HepG2 (cell line): Measurements from ENCODE around the gene NEU4. TPM values are rescaled to one million over a fixed set of nuclear protein-coding genes. Genes with fewer than 3 reads are reported as not detected.
A peak's percentile ranks its signal among the peaks of the same experiment; 100 is the strongest.

ENCODE experiments used
- ATAC-seq: fragments of 200-7000 bp; cut with Tn5 transposase; 3 replicates; pipeline ENCODE4 v1.9.1; 2020; ENCODE audit warnings: mild to moderate bottlenecking, moderate library complexity
- BruUV-seq: library from RNA; stranded (reverse); fragments of 400-500 nt; replicated peaks from 2 replicates; lab custom pipeline; 2021; lab: Mats Ljungman, UMichigan
- CTCF ChIA-PET: fragments of 300-600 bp; formaldehyde crosslinking; extraction: SDS; loops from one replicate; lab custom pipeline; 2021; ENCODE audit warnings: low total read pairs, inconsistent platforms, low intra/inter-chr PET ratio; lab: Yijun Ruan, JAX
- POLR2A ChIA-PET: fragments of 350-600 bp; sonication (Branson Sonifier 250); formaldehyde crosslinking; loops from one replicate; lab custom pipeline; 2020; ENCODE audit warnings: antibody characterized with exemption, inconsistent platforms; lab: Yijun Ruan, JAX
- DNase-seq: peaks from one replicate; pipeline ENCODE4 v3.0.0-alpha.2; 2015; ENCODE audit warnings: low spot score
- FAIRE-seq: peaks from 3 replicates; lab custom pipeline; 2011; peaks lifted over from hg19 to GRCh38; lab: Jason Lieb, UNC
- H2AFZ ChIP-seq: one replicate; pipeline ENCODE4 v1.6.1; 2011; ENCODE audit warnings: low read length, inconsistent platforms
- H3K27ac ChIP-seq: fragments of 300-600 bp; 3 replicates; pipeline ENCODE4 v1.8.0; 2011; ENCODE audit warnings: mixed run types, mild to moderate bottlenecking, mixed read lengths, low read length, inconsistent platforms; ENCODE audit not compliant: insufficient read depth; ENCODE audit errors: extremely low read length
- H3K27me3 ChIP-seq, 2 experiments: fragments of 200-600 bp in 1 of 2; 2 replicates in 1 of 2; 3 replicates in 1 of 2; pipeline versions ENCODE4 v1.6.0 to v1.8.0; 2011; ENCODE audit warnings: low read length in 2 of 2, mild to moderate bottlenecking in 2 of 2, moderate library complexity in 2 of 2, inconsistent platforms in 1 of 2; ENCODE audit not compliant: insufficient read depth in 2 of 2, control insufficient read depth in 1 of 2
- H3K36me3 ChIP-seq, 2 experiments: fragments of 200-600 bp in 1 of 2; replicated peaks in 1 of 2; 2 replicates in 1 of 2; 3 replicates in 1 of 2; pipeline versions ENCODE4 v1.5.1 to v1.8.0; 2011; ENCODE audit warnings: low read length in 2 of 2, inconsistent platforms in 1 of 2; ENCODE audit not compliant: insufficient read depth in 2 of 2, control insufficient read depth in 1 of 2
- H3K4me1 ChIP-seq: 2 replicates; pipeline ENCODE4 v1.5.1; 2012; ENCODE audit warnings: low read length, inconsistent platforms; ENCODE audit not compliant: insufficient read depth
- H3K4me2 ChIP-seq: 2 replicates; pipeline ENCODE4 v1.6.0; 2011; ENCODE audit warnings: low read depth, low read length, inconsistent platforms
- H3K4me3 ChIP-seq, 3 experiments: fragments of 200-600 bp in 1 of 3; sonication (generic), shearing (Covaris generic) in 1 of 3; replicated peaks in 1 of 3; 2 replicates each; pipeline ENCODE4 v1.5.1; 2011 to 2016; ENCODE audit warnings: low read length in 3 of 3, inconsistent platforms in 2 of 3, low read depth in 2 of 3, mild to moderate bottlenecking in 2 of 3, control low read depth in 1 of 3, mixed read lengths in 1 of 3; ENCODE audit not compliant: insufficient read depth in 1 of 3
- H3K79me2 ChIP-seq: one replicate; pipeline ENCODE4 v1.6.1; 2011; ENCODE audit warnings: low read length, inconsistent platforms; ENCODE audit not compliant: insufficient read depth
- H3K9ac ChIP-seq: 2 replicates; pipeline ENCODE4 v1.6.0; 2011; ENCODE audit warnings: mild to moderate bottlenecking, low read depth, low read length, inconsistent platforms; ENCODE audit not compliant: insufficient read depth
- H3K9me3 ChIP-seq: 2 replicates; pipeline ENCODE4 v1.5.1; 2012; ENCODE audit warnings: mild to moderate bottlenecking, low read length
- H4K20me1 ChIP-seq: 2 replicates; pipeline ENCODE4 v1.6.0; 2011; ENCODE audit warnings: inconsistent platforms, mild to moderate bottlenecking, low read length, moderate library complexity; ENCODE audit not compliant: insufficient read depth
- CENPT ChIP-seq: sonication (generic); formaldehyde crosslinking; IDR thresholded peaks from 2 replicates; pipeline ENCODE4 v1.8.0; 2022; ENCODE audit warnings: low read depth, mild to moderate bottlenecking, moderate library complexity, missing genetic modification reagents
- ELF1 ChIP-seq: sonication (generic); formaldehyde crosslinking; IDR thresholded peaks from 2 replicates; pipeline ENCODE4 v1.4.0; 2020; ENCODE audit warnings: missing genetic modification reagents
- POLR2AphosphoS2 ChIP-seq: IDR thresholded peaks from 2 replicates; pipeline ENCODE4 v1.6.1; 2011; ENCODE audit warnings: low read depth, low read length, improper control_type of control experiment
- TFDP2 ChIP-seq: sonication (generic); formaldehyde crosslinking; IDR thresholded peaks from 2 replicates; pipeline ENCODE4 v1.4.0; 2020; ENCODE audit warnings: missing genetic modification reagents
- TP53 ChIP-seq: sonication (generic); formaldehyde crosslinking; conservative IDR thresholded peaks from 2 replicates; pipeline ENCODE4 v1.4.0; 2020; ENCODE audit warnings: missing genetic modification reagents
- ZFP1 ChIP-seq: IDR thresholded peaks from 2 replicates; pipeline ENCODE4 v1.6.1; 2016
- ZNF20 ChIP-seq: sonication (generic); formaldehyde crosslinking; IDR thresholded peaks from 2 replicates; pipeline ENCODE4 v1.4.0; 2020; ENCODE audit warnings: mild to moderate bottlenecking, moderate library complexity, missing genetic modification reagents
- ZNF263 ChIP-seq: sonication (generic); formaldehyde crosslinking; IDR thresholded peaks from 2 replicates; pipeline ENCODE4 v1.4.0; 2020; ENCODE audit warnings: missing genetic modification reagents
- ZNF335 ChIP-seq: sonication (generic); formaldehyde crosslinking; IDR thresholded peaks from 2 replicates; pipeline ENCODE4 v1.4.0; 2020; ENCODE audit warnings: missing genetic modification reagents
- ZNF432 ChIP-seq: sonication (generic); formaldehyde crosslinking; IDR thresholded peaks from 2 replicates; pipeline ENCODE4 v1.5.0; 2020; ENCODE audit warnings: missing genetic modification reagents, mild to moderate bottlenecking, borderline replicate concordance
- ZNF503 ChIP-seq: sonication (generic); formaldehyde crosslinking; IDR thresholded peaks from 2 replicates; pipeline ENCODE4 v1.4.0; 2020; ENCODE audit warnings: missing genetic modification reagents
- ZNF574 ChIP-seq: sonication (generic); formaldehyde crosslinking; IDR thresholded peaks from 2 replicates; pipeline ENCODE4 v1.4.0; 2020; ENCODE audit warnings: missing genetic modification reagents
- ZNF703 ChIP-seq: sonication (generic); formaldehyde crosslinking; IDR thresholded peaks from 2 replicates; pipeline ENCODE4 v1.5.1; 2020; ENCODE audit warnings: missing genetic modification reagents, mild to moderate bottlenecking, moderate library complexity, borderline replicate concordance
- WGBS: methylation state at CpG from one replicate; pipeline ENCODE4 v1.1.6; 2017; ENCODE audit warnings: low lambda C conversion rate; 5-methylcytosine and 5-hydroxymethylcytosine counted together
- in situ Hi-C: cut with HindIII; loops from 2 replicates; pipeline ENCODE4 v1.10.0; 2017; ENCODE audit warnings: low pct_unique_long_range_greater_than_20kb; ENCODE audit not compliant: extremely low pct_ligation_motif_present
- intact Hi-C: fragments of 100-400 bp; cut with micrococcal nuclease; formaldehyde crosslinking; loops from one replicate; pipeline ENCODE4 v1.10.0; 2022; ENCODE audit not compliant: unreplicated experiment
- polyA plus RNA-seq, 8 experiments: library from polyadenylated mRNA; depleted of rRNA in 3 of 8; stranded (reverse) in 7 of 8; unstranded in 1 of 8; fragments of >200 nt; fragmentation: Illumina TruSeq in 4 of 8; extraction: Trizol in 4 of 8; gene quantifications; 2 replicates each; pipeline versions ENCODE4 v1.2.1 to v1.2.3, GENCODE V29; 2011 to 2016; ENCODE audit warnings: low read depth in 4 of 8, missing spikeins in 1 of 8, mixed read lengths in 1 of 8; ENCODE audit not compliant: insufficient read depth in 1 of 8
- total RNA-seq, 5 experiments: library from RNA; depleted of rRNA; stranded (reverse); fragments of >200 nt; fragmentation: Illumina TruSeq; extraction: Trizol; gene quantifications; 2 replicates each; pipeline ENCODE4 v1.2.3, GENCODE V29; 2016; ENCODE audit warnings: low read depth in 1 of 5

The NEU4 gene
- total and polyA plus RNA-seq, 2 of the 13 experiments (the other 11 are each of a cell fraction or from before 2014, with no cell fraction given) = 53.5 to 107 TPM

GRCh38 chr2:241835611-241836010 lies 26.6 kb downstream of the NEU4 start:
- in situ Hi-C loops = no loop called here
- H3K27me3 ChIP-seq = peaks cover 0 to 46% of the 10 kb centered on the region in 2 experiments; a peak in 4 of 5 replicates
- ATAC-seq = no peak
- no peaks in the 10 kb centered on the region for H3K79me2 ChIP-seq
- BruUV-seq = no TSS peak
- TF ChIP-seq ZNF335 (CRISPR knock-in tag) (no peak), ZNF20 (no peak), ZNF432 (CRISPR knock-in tag) (no peak), POLR2AphosphoS2 (no peak)
- H3K4me3 ChIP-seq = no peak overlapping the region
- no peaks in the 10 kb centered on the region for H4K20me1 ChIP-seq
- H3K9me3 ChIP-seq = no peaks in the 10 kb centered on the region
- intact Hi-C loops = no loop called here
- ChIA-PET CTCF (no interaction called here), POLR2A (interaction anchor here (1.6 kb wide), 1 partner anchor 63 kb away, joined by 5 read pairs; no protein-coding TSS in a partner anchor)
- H3K9ac ChIP-seq = no peak overlapping the region
- H2AFZ ChIP-seq = no peak overlapping the region
- H3K36me3 ChIP-seq = no peaks in the 10 kb centered on the region
- no peak overlapping the region for H3K27ac ChIP-seq
- no peak for FAIRE-seq
- WGBS = 76% methylated on average over 4 of the region's 4 CpGs
- no peak overlapping the region for H3K4me2 ChIP-seq
- DNase-seq = no peak
- H3K4me1 ChIP-seq = peaks cover 7% of the 10 kb centered on the region; the same call in 1 of the 2 replicates

- H3K36me3 ChIP-seq = no peaks in the 10 kb centered on the region
- ChIA-PET CTCF (no interaction called here), POLR2A (interaction anchor here (1.6 kb wide), 1 partner anchor 64 kb away, joined by 5 read pairs; no protein-coding TSS in a partner anchor)
- no peak for ATAC-seq
- WGBS = 39% methylated on average over 6 of the region's 6 CpGs
- H4K20me1 ChIP-seq = no peaks in the 10 kb centered on the region
- DNase-seq = no peak
- peak; percentile 12 for FAIRE-seq
- no peak overlapping the region for H3K27ac ChIP-seq
- in situ Hi-C loops = no loop called here
- H2AFZ ChIP-seq = no peak overlapping the region
- H3K9me3 ChIP-seq = no peaks in the 10 kb centered on the region
- H3K27me3 ChIP-seq = peaks cover under 1 to 47% of the 10 kb centered on the region in 2 experiments; a peak in 4 of 5 replicates
- no peak overlapping the region for H3K4me2 ChIP-seq
- no TSS peak for BruUV-seq
- intact Hi-C loops = no loop called here
- peaks cover 7% of the 10 kb centered on the region; the same call in 1 of the 2 replicates for H3K4me1 ChIP-seq
- H3K4me3 ChIP-seq = no peak overlapping the region
- no peak overlapping the region for H3K9ac ChIP-seq
- no peaks in the 10 kb centered on the region for H3K79me2 ChIP-seq
- no peak for TF ChIP-seq ZNF574 (CRISPR knock-in tag)
- TF ChIP-seq ELF1 (CRISPR knock-in tag) = no peak
- TF ChIP-seq CENPT (CRISPR knock-in tag) = no peak
- no peak for TF ChIP-seq TFDP2 (CRISPR knock-in tag)
- no peak for TF ChIP-seq ZNF703 (CRISPR knock-in tag)
- TF ChIP-seq TP53 (CRISPR knock-in tag) = no peak
- no peak for TF ChIP-seq ZNF263
- TF ChIP-seq ZFP1 (CRISPR knock-in tag) = no peak
- TF ChIP-seq ZNF503 (CRISPR knock-in tag) = no peak
Observed at GRCh38 chr2:241836292-241836691, 27.3 kb downstream of the NEU4 start.
